Measurements from ENCODE around the gene TBXAS1. TPM values are rescaled to one million over a fixed set of nuclear protein-coding genes. Genes with fewer than 3 reads are reported as not detected.

TBXAS1 gene
- polyA plus RNA-seq, 1 donor from 2014 or later, result 0.93 TPM

DNA sequence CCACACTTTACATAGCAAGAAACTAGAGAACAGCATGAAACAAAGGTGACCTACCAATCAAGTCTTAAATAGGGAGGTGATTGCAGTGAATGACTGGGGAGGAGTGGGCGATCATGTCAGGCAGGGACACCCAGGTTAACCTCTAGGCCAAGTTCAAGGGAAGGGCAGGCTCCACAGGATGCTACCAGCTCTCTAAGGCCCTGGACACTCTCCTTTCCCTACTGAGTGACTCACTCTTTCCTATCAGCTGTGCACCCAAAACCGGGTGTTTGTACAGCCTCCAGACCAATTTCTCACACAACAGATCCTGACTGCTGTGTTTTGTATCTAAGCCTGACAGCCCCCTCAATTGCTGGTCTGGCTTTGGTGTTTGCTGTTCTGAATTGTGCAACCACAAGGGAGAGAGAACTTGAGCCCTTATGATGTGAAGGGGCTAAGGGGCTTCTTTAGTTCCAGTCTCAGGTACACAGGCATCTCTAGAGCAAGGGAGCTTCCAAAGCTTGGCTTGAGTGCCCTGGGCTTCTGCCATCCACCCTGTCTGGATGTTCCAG lies 107.8 kb downstream of the TBXAS1 start:
- Histone ChIP-seq H3K4me2 (ENCODE audit: low read length) (no peak overlapping the region), H4K20me1 (ENCODE audit: insufficient read depth) (no peaks in the 10 kb centered on the region), H3K9ac (ENCODE audit: low read length) (no peak overlapping the region), H3K4me3 (ENCODE audit: low read length) (no peak overlapping the region), H3K9me2 (ENCODE audit: insufficient read depth, low read length) (no peaks in the 10 kb centered on the region), H3K27me3 (ENCODE audit: insufficient read depth, low read depth, low read length) (no peaks in the 10 kb centered on the region), H3K9me3 (ENCODE audit: low read length) (no peaks in the 10 kb centered on the region), H3K36me3 (ENCODE audit: insufficient read depth, low read length) (no peaks in the 10 kb centered on the region), H2AFZ (ENCODE audit: low read depth, low read length) (no peak overlapping the region), H3F3A (ENCODE audit: insufficient read depth, low read length, poor library complexity, severe bottlenecking) (no peaks in the 10 kb centered on the region), H3K27ac (ENCODE audit: low read length) (no peak overlapping the region), H3K79me2 (replicated peaks; ENCODE audit: insufficient read depth, low read length) (no peaks in the 10 kb centered on the region)
- no peak for TF ChIP-seq RAD21 (conservative IDR thresholded peaks at IDR 0.05)
- TF ChIP-seq EZH2 (IDR thresholded peaks at IDR 0.05; ENCODE audit: borderline replicate concordance, insufficient read depth, low read length, poor library complexity, severe bottlenecking), result no peak
- no peak for TF ChIP-seq POLR2AphosphoS5 (IDR thresholded peaks at IDR 0.05)
- TF ChIP-seq, protein P1, sequence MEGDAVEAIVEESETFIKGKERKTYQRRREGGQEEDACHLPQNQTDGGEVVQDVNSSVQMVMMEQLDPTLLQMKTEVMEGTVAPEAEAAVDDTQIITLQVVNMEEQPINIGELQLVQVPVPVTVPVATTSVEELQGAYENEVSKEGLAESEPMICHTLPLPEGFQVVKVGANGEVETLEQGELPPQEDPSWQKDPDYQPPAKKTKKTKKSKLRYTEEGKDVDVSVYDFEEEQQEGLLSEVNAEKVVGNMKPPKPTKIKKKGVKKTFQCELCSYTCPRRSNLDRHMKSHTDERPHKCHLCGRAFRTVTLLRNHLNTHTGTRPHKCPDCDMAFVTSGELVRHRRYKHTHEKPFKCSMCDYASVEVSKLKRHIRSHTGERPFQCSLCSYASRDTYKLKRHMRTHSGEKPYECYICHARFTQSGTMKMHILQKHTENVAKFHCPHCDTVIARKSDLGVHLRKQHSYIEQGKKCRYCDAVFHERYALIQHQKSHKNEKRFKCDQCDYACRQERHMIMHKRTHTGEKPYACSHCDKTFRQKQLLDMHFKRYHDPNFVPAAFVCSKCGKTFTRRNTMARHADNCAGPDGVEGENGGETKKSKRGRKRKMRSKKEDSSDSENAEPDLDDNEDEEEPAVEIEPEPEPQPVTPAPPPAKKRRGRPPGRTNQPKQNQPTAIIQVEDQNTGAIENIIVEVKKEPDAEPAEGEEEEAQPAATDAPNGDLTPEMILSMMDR (IDR thresholded peaks at IDR 0.05; ENCODE audit: poor library complexity, severe bottlenecking), result no peak
- TF ChIP-seq, protein P2, sequence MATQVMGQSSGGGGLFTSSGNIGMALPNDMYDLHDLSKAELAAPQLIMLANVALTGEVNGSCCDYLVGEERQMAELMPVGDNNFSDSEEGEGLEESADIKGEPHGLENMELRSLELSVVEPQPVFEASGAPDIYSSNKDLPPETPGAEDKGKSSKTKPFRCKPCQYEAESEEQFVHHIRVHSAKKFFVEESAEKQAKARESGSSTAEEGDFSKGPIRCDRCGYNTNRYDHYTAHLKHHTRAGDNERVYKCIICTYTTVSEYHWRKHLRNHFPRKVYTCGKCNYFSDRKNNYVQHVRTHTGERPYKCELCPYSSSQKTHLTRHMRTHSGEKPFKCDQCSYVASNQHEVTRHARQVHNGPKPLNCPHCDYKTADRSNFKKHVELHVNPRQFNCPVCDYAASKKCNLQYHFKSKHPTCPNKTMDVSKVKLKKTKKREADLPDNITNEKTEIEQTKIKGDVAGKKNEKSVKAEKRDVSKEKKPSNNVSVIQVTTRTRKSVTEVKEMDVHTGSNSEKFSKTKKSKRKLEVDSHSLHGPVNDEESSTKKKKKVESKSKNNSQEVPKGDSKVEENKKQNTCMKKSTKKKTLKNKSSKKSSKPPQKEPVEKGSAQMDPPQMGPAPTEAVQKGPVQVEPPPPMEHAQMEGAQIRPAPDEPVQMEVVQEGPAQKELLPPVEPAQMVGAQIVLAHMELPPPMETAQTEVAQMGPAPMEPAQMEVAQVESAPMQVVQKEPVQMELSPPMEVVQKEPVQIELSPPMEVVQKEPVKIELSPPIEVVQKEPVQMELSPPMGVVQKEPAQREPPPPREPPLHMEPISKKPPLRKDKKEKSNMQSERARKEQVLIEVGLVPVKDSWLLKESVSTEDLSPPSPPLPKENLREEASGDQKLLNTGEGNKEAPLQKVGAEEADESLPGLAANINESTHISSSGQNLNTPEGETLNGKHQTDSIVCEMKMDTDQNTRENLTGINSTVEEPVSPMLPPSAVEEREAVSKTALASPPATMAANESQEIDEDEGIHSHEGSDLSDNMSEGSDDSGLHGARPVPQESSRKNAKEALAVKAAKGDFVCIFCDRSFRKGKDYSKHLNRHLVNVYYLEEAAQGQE (IDR thresholded peaks at IDR 0.05; ENCODE audit: borderline replicate concordance), result no peak
- no peak for TF ChIP-seq SMC3 (conservative IDR thresholded peaks at IDR 0.05; ENCODE audit: poor library complexity)
- TF ChIP-seq TAF1 (IDR thresholded peaks at IDR 0.05; ENCODE audit: low read depth), result no peak
- no peak for TF ChIP-seq MXI1 (conservative IDR thresholded peaks at IDR 0.05; ENCODE audit: poor library complexity, severe bottlenecking)
- no peak for TF ChIP-seq EP300 (conservative IDR thresholded peaks at IDR 0.05; ENCODE audit: poor library complexity, severe bottlenecking)

DNA sequence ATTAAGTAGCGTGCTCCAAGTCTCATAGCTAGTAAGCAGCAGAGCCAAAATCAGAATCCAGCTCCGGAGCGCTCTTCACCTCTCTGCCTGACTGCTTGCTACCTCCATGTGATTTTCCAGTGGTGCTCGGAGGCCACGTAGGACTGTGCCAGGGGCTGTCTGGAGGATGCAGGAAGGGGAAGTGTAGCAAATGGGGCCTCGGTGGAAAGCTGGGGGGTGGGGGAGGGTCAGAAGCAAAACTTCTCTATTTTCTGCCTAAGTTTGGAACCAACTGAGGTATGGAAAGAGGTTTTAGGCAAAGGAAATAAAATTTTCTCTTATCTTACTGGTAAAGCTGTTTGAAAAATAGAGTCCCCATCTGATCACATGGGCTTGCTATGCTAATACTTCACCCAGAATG lies 108.7 kb downstream of the TBXAS1 start:
- no peaks in the 10 kb centered on the region for H3K27me3 ChIP-seq (ENCODE audit: insufficient read depth, low read depth, low read length)
- no peaks in the 10 kb centered on the region for H4K20me1 ChIP-seq (ENCODE audit: insufficient read depth)
- H3K4me2 ChIP-seq (ENCODE audit: low read length), result no peak overlapping the region
- H3K9ac ChIP-seq (ENCODE audit: low read length), result no peak overlapping the region
- H3F3A ChIP-seq (ENCODE audit: insufficient read depth, low read length, poor library complexity, severe bottlenecking), result no peaks in the 10 kb centered on the region
- no peaks in the 10 kb centered on the region for H3K36me3 ChIP-seq (ENCODE audit: insufficient read depth, low read length)
- H3K27ac ChIP-seq (ENCODE audit: low read length), result no peak overlapping the region
- no peaks in the 10 kb centered on the region for H3K9me3 ChIP-seq (ENCODE audit: low read length)
- TF ChIP-seq TAF1 (IDR thresholded peaks at IDR 0.05; ENCODE audit: low read depth) (no peak), EP300 (conservative IDR thresholded peaks at IDR 0.05; ENCODE audit: poor library complexity, severe bottlenecking) (no peak), EZH2 (IDR thresholded peaks at IDR 0.05; ENCODE audit: borderline replicate concordance, insufficient read depth, low read length, poor library complexity, severe bottlenecking) (no peak), POLR2AphosphoS5 (IDR thresholded peaks at IDR 0.05) (no peak), MXI1 (conservative IDR thresholded peaks at IDR 0.05; ENCODE audit: poor library complexity, severe bottlenecking) (no peak), RAD21 (conservative IDR thresholded peaks at IDR 0.05) (no peak), SMC3 (conservative IDR thresholded peaks at IDR 0.05; ENCODE audit: poor library complexity) (no peak)
- TF ChIP-seq, protein P2 (IDR thresholded peaks at IDR 0.05; ENCODE audit: borderline replicate concordance), result no peak
- TF ChIP-seq, protein P1 (IDR thresholded peaks at IDR 0.05; ENCODE audit: poor library complexity, severe bottlenecking), result no peak
- no peak overlapping the region for H2AFZ ChIP-seq (ENCODE audit: low read depth, low read length)
- H3K4me3 ChIP-seq (ENCODE audit: low read length), result no peak overlapping the region
- no peaks in the 10 kb centered on the region for H3K79me2 ChIP-seq (replicated peaks; ENCODE audit: insufficient read depth, low read length)
- no peaks in the 10 kb centered on the region for H3K9me2 ChIP-seq (ENCODE audit: insufficient read depth, low read length)

Data from neural cell (in vitro differentiated cells).